ENCODE measurements around the gene PCBP3.
"Not testable (repeated sequence)": the region's sequence is repeated elsewhere in the genome, so short reads cannot be mapped to it uniquely, and the experiment has no call there.

The PCBP3 gene

DNA sequence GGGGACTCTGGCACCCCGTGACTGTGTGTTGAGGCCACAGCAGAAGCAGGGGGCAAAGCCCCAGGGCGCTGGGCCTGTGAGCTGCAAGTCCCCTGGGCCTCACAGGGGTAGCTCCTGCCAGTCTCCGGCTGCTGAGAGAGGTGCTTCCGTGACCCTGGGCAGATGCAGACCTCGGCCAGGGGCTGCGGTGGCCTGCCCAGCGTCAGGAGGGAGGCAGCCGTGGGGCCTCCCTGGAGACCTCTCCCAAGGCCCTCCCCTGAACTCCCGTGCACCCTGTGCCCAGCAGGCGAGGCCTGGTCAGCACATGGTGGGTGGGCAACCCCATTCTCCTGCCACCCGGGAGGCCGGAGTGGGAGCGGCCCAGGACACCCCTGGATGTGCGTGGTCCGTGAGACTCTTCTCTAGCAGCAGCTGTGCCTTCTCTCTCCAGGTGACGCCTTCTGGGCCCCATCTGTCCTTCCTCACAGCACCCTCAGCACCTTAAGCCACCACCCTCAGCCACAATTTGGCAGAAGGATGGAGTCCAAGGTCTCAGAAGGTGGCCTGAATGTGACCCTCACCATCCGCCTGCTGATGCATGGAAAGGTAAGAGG, 252.3 kb downstream of the PCBP3 start:
- TF ChIP-seq POLR2AphosphoS5 (IDR thresholded peaks at IDR 0.05; ENCODE audit: low read depth, low read length) (no peak), POLR2A (IDR thresholded peaks at IDR 0.05; ENCODE audit: low read depth, low read length) (no peak), TAF1 (IDR thresholded peaks at IDR 0.05; ENCODE audit: borderline replicate concordance, low read depth, low read length) (no peak)
- FAIRE-seq (no peak), DNase-seq (ENCODE audit: insufficient read length) (no peak)

DNA sequence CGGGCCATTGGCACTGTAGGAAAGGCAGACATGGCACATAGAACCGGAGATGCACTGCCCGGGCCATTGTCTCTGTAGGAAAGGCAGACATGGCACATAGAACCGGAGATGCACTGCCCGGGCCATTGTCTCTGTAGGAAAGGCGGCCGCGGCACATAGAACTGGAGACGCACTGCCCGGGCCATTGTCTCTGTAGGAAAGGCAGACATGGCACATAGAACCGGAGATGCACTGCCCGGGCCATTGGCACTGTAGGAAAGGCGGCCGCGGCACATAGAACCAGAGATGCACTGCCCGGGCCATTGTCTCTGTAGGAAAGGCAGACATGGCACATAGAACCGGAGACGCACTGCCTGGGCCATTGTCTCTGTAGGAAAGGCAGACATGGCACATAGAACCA, 252.9 kb downstream of the PCBP3 start:
- not testable (repeated sequence) for DNase-seq (ENCODE audit: insufficient read length); FAIRE-seq

DNA sequence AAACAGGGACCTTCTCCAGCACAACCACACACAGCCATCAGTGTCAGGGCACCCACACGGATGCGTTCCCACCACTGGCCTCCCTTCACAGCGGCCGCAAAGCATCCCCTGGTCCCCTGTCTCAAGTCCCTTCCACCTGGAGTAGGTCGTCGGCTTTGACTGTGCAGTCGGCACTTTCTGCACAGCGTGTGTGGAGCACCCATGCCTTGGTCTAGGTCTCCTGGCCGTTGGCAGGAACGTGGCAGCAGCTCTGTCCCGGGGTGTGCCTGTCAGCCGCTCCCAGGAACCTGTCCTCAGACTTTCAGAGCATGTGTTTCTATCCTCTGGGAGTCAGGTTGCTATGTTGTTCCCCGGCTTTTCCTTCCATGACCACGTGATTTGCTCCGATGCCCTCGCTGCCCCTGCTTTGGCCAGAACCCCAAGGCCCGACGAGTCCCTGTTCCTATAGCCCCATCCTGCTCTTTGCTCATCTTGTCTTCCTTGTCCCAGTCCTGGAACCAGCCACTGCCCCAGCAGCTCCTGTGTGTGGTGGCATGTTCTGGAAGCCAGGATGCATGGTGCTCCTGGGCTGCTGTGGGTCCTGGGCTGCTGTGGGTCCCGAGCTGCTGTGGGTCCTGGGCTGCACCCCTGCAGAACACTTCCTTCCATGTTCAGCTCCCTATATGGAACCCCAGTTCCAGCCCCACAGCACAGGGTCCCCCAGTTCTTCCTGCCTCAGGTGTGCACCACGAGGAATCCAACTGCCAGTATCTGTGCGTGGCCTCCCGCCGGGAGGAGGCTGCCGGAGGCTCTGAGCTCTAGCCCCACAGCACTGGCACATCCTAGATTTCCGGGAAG, 253.9 kb downstream of the PCBP3 start:
- FAIRE-seq (no peak), DNase-seq (ENCODE audit: insufficient read length) (no peak)
- no peak for TF ChIP-seq TAF1 (IDR thresholded peaks at IDR 0.05; ENCODE audit: borderline replicate concordance, low read depth, low read length)
- no peak for TF ChIP-seq POLR2A (IDR thresholded peaks at IDR 0.05; ENCODE audit: low read depth, low read length)
- no peak for TF ChIP-seq POLR2AphosphoS5 (IDR thresholded peaks at IDR 0.05; ENCODE audit: low read depth, low read length)

DNA sequence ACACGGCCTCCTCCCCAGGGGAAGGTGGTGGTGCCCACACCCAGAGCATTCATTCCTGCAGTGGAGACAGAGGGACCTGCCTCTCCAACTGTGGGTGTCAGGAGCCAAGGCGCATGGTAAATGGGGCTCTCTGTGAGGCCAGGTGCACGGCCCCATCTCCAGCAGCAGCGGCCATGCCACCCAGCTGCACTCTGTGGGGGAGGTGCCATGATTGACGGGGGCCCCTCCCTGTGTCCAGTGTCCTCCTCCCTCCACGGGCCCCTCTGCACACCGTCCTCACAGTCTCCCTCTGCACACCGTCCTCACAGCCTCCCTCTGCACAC, 254.5 kb downstream of the PCBP3 start:
- no peak for FAIRE-seq
- DNase-seq (ENCODE audit: insufficient read length), result no peak
- no peak for TF ChIP-seq POLR2A (IDR thresholded peaks at IDR 0.05; ENCODE audit: low read depth, low read length)
- TF ChIP-seq POLR2AphosphoS5 (IDR thresholded peaks at IDR 0.05; ENCODE audit: low read depth, low read length), result no peak
- TF ChIP-seq TAF1 (IDR thresholded peaks at IDR 0.05; ENCODE audit: borderline replicate concordance, low read depth, low read length), result no peak

DNA sequence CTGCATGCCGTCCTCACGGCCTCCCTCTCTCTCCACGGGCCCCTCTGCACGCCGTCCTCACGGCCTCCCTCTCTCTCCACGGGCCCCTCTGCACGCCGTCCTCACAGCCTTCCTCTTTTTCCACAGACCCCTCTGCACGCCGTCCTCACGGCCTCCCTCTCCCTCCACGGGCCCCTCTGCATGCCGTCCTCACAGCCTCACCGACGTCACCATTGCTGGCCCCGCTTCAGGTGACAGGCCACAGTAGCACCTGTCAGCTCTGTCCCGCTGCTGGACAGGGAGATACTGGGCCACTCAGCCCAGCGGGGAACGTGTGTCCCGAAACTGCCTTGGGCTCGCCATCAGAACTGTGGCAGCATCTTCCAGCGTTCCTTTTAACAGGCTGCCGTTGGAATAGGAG, 255.3 kb downstream of the PCBP3 start:
- DNase-seq (ENCODE audit: insufficient read length) (no peak), FAIRE-seq (no peak)
- TF ChIP-seq POLR2AphosphoS5 (IDR thresholded peaks at IDR 0.05; ENCODE audit: low read depth, low read length) (no peak), TAF1 (IDR thresholded peaks at IDR 0.05; ENCODE audit: borderline replicate concordance, low read depth, low read length) (no peak), POLR2A (IDR thresholded peaks at IDR 0.05; ENCODE audit: low read depth, low read length) (no peak)

DNA sequence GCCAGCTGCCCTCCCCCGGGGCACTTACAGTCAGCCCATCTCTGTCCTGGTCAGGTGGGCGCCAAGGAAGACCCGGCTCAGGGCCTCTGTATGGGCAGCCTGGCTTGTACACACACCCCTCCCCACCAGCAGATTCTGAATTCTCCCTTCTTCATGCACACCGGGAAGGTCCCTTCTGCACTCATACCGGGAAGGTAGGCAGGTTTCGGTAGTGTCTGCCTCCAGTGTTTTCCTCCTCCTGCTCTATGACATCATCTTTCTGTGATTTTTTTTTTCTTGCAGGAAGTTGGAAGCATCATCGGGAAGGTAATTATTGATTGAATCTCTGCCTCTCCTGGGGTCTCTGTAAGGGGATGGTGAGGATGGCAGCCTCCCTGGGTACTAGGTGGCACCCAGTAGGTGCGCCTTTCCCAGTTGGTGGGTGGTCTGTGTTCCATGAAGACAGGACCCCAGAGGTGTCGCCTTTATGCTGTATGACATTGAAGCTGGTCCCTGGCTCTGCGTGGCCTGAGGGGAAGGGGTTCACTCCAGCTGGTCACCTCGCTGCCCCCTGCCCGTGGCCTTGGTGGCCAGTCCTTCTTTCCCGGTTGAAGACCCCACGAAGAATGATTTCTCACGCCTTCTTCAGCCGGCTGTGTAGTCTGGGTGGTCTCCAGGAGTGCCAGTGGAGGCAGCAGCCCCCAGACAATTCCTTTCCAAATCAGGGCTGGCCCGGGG, 255.9 kb downstream of the PCBP3 start:
- DNase-seq (ENCODE audit: insufficient read length) (no peak), FAIRE-seq (no peak)
- TF ChIP-seq POLR2A (IDR thresholded peaks at IDR 0.05; ENCODE audit: low read depth, low read length), result no peak
- no peak for TF ChIP-seq TAF1 (IDR thresholded peaks at IDR 0.05; ENCODE audit: borderline replicate concordance, low read depth, low read length)
- TF ChIP-seq POLR2AphosphoS5 (IDR thresholded peaks at IDR 0.05; ENCODE audit: low read depth, low read length), result no peak

DNA sequence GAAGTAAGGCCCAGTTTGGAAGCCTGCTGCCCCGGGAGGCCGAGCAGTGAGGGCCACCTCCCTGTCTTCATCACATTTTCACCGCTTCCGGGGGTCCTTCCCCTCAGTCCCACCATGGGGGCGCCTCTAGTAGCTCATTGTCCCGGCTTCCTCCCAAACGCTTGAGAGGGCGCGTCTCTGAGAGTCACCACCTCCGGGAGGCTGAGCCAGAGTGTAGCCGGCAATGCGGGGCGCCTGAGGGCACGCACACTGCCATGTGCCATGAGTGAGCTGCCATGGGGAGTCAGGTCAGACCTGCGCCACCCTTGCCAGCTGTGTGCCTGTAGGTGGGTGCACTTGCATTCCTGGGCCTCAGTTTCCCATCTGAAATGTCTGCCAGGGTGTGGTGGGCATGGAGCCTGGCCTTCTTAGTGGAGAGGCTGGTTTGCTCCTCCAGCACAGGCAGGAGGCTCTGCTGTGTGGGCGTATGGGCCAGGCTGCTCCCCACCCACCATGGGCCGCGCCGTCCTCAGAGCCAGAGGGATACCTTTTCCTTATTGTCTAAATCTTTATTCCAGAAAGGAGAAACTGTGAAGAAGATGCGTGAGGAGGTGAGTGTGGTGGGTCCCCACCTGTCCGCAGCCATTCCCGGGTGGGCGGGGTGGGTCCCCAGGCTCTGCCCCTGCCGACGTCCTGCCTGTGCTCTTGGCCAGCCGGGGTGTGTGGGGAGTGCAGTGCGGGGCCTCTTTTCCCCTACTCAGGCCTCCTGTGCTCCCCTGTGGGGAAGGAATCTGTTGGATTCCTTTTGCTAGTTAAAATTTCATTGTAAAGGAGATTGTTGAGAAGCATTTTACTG, 256.7 kb downstream of the PCBP3 start:
- no peak for TF ChIP-seq POLR2A (IDR thresholded peaks at IDR 0.05; ENCODE audit: low read depth, low read length)
- no peak for TF ChIP-seq TAF1 (IDR thresholded peaks at IDR 0.05; ENCODE audit: borderline replicate concordance, low read depth, low read length)
- TF ChIP-seq POLR2AphosphoS5 (IDR thresholded peaks at IDR 0.05; ENCODE audit: low read depth, low read length), result no peak
- no peak for FAIRE-seq

DNA sequence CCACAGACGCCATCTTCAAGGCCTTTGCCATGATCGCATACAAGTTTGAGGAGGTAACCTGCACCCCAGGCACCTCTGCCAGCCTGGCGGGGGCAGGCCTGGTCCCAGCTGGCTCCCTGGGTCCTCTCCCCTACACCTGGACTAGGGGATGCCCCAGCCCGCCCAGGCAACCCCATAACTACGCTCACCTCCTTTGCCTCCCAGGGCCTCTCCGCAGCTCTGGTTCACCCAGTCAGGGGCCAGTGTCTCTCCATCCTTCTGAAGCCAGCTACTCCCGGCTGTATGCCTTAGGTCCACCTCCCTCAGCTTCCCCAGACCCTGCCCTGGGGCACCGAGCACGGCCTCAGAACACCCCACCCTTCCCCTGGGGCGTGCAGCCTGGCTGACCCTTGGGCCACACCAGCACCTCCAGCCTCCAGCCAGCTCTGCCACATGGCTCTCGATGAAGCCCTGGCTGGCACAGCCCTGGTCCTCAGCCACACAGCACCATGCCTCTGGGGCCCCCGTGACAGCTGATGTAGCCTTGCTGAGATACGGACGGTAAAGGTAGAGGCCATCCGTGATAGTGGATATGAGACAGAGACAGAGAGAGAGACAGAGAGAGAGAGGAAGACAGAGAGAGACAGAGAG, 257.7 kb downstream of the PCBP3 start:
- no peak for FAIRE-seq
- TF ChIP-seq POLR2A (IDR thresholded peaks at IDR 0.05; ENCODE audit: low read depth, low read length) (no peak), POLR2AphosphoS5 (IDR thresholded peaks at IDR 0.05; ENCODE audit: low read depth, low read length) (no peak), TAF1 (IDR thresholded peaks at IDR 0.05; ENCODE audit: borderline replicate concordance, low read depth, low read length) (no peak)
- DNase-seq (ENCODE audit: insufficient read length), result no peak

More for the DNA sequence above, 256.7 kb downstream of the PCBP3 start:
- DNase-seq (ENCODE audit: insufficient read length), result no peak

DNA sequence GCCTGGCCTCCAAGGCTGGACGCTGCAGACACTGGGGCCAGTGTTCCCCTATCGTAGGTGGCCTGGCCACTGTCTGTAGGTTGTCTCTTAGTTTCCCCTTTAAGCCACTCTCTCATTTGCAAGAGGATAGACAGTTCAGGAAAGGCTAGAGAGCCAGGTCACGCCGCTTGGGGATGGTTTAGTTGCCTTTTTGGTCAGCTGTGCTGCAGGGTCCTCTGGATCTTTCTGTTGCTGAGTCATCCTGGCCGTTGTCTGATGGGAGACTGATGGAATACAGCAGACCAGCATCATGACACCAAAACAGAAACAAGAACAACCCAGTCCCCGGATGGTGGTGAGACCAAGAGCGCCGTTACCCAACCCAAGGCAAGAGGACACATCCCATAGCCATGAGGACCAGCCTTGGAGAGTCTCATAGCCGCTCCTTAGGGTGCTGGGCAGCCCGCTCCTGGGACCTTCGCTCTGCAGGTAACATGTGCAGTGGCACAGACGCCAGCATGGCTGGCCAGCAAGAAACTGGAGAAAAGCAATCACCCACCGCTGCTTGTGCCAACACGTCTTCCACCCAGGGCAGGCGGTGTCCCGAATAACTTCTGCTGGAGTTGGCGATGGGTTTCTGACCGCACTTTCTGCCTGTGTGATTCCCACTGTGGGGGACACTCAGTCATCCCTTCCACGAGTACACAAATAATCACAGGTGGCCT, 258.9 kb downstream of the PCBP3 start:
- FAIRE-seq (no peak), DNase-seq (ENCODE audit: insufficient read length) (no peak)
- TF ChIP-seq POLR2AphosphoS5 (IDR thresholded peaks at IDR 0.05; ENCODE audit: low read depth, low read length) (no peak), TAF1 (IDR thresholded peaks at IDR 0.05; ENCODE audit: borderline replicate concordance, low read depth, low read length) (no peak), POLR2A (IDR thresholded peaks at IDR 0.05; ENCODE audit: low read depth, low read length) (no peak)

DNA sequence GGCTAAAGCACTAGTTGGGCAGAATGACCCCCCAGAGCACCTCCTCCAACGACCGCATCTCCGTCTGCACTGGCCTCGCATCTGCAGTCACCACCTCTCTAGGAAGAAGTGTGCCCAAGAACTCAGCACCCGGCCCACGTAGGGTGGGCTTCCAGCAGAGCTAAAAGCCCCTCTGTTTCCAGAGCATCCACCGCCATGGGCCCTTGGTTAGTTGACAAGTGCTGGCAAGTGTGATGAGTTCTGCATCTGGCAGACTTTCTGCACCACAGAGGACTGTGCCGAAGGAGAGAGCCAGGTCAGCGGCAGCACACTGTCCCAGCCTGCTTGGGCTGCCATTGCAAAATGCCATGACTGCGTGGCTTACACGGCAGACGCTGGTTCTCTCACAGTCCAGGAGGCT, 261.7 kb downstream of the PCBP3 start:
- no peak for FAIRE-seq
- TF ChIP-seq TAF1 (IDR thresholded peaks at IDR 0.05; ENCODE audit: borderline replicate concordance, low read depth, low read length) (no peak), POLR2A (IDR thresholded peaks at IDR 0.05; ENCODE audit: low read depth, low read length) (no peak), POLR2AphosphoS5 (IDR thresholded peaks at IDR 0.05; ENCODE audit: low read depth, low read length) (no peak)
- DNase-seq (ENCODE audit: insufficient read length), result no peak
